ENCODE data around the gene CYBA.

CYBA gene

GRCh38 chr16:88659160-88659559, 8.3 kb upstream of the CYBA start:
- DNase-seq: no peak

GRCh38 chr16:88658714-88659113, 7.9 kb upstream of the CYBA start:
- no peak for DNase-seq

GRCh38 chr16:88657371-88657770, 6.5 kb upstream of the CYBA start:
- DNase-seq: no peak

GRCh38 chr16:88656291-88656980, 5.6 kb upstream of the CYBA start:
- no peak for DNase-seq

GRCh38 chr16:88655733-88656281, 5.0 kb upstream of the CYBA start:
- DNase-seq: no peak

- no peak for DNase-seq
These were observed 4.3 kb upstream of the CYBA start for GRCh38 chr16:88655053-88655732.

GRCh38 chr16:88654363-88655052, 3.7 kb upstream of the CYBA start:
- no peak for DNase-seq

GRCh38 chr16:88653596-88654362, 2.9 kb upstream of the CYBA start:
- DNase-seq: no peak

GRCh38 chr16:88653101-88653500, 2.2 kb upstream of the CYBA start:
- no peak for DNase-seq

GRCh38 chr16:88652762-88653063, 1.9 kb upstream of the CYBA start:
- no peak for DNase-seq

GRCh38 chr16:88651989-88652761, 1.3 kb upstream of the CYBA start:
- no peak for DNase-seq

- DNase-seq: no peak
These were observed 579 bp upstream of the CYBA start for GRCh38 chr16:88651276-88651988.

GRCh38 chr16:88649924-88650748, 717 bp downstream of the CYBA start:
- no peak for DNase-seq

GRCh38 chr16:88649195-88649923, 1.5 kb downstream of the CYBA start:
- DNase-seq: no peak

GRCh38 chr16:88647178-88648070, 3.4 kb downstream of the CYBA start:
- no peak for DNase-seq

- DNase-seq: no peak
These were observed 4.4 kb downstream of the CYBA start for GRCh38 chr16:88646345-88647034.

GRCh38 chr16:88645941-88646340, 4.9 kb downstream of the CYBA start:
- DNase-seq: no peak

- no peak for DNase-seq
These were observed 5.4 kb downstream of the CYBA start for GRCh38 chr16:88645455-88645854.

GRCh38 chr16:88643644-88643932, 7.3 kb downstream of the CYBA start:
- DNase-seq: no peak
